H1 (cell line): Measurements from ENCODE around the gene SMARCAL1. TPM values are rescaled to one million over a fixed set of nuclear protein-coding genes. Genes with fewer than 3 reads are reported as not detected.

Experiments
- CTCF ChIA-PET: fragments of 300-600 bp; sonication (Branson Sonifier 250); formaldehyde crosslinking; loops from one replicate; lab custom pipeline; 2021; ENCODE audit not compliant: partially characterized antibody; lab: Charles Lee
- POLR2A ChIA-PET: fragments of 300-600 bp; sonication (Branson Sonifier 250); formaldehyde crosslinking; loops from one replicate; lab custom pipeline; 2021; ENCODE audit warnings: inconsistent platforms; ENCODE audit not compliant: partially characterized antibody; lab: Charles Lee
- DNase-seq, 2 experiments: peaks; one replicate each; pipeline versions ENCODE4 v3.0.0 to v3.0.0-alpha.2; 2010 to 2022; ENCODE audit warnings: low spot score in 2 of 2, low read depth in 1 of 2, mixed read lengths in 1 of 2
- FAIRE-seq: peaks from 2 replicates; lab custom pipeline; 2011; peaks lifted over from hg19 to GRCh38; lab: Jason Lieb, UNC
- H2AFZ ChIP-seq: 2 replicates; pipeline ENCODE4 v1.8.1; 2012; ENCODE audit warnings: low read length, inconsistent platforms
- H2AK5ac ChIP-seq: 2 replicates; pipeline ENCODE4 v1.6.1; 2013; ENCODE audit warnings: low read depth, low read length
- H2BK120ac ChIP-seq: replicated peaks from 2 replicates; pipeline ENCODE3; 2013; ENCODE audit warnings: low read depth, low read length, inconsistent platforms
- H2BK12ac ChIP-seq: 2 replicates; pipeline ENCODE4 v1.6.1; 2013; ENCODE audit warnings: low read depth, low read length
- H2BK15ac ChIP-seq: 2 replicates; pipeline ENCODE4 v1.6.1; 2013; ENCODE audit warnings: low read length
- H2BK20ac ChIP-seq: 2 replicates; pipeline ENCODE4 v1.6.1; 2013; ENCODE audit warnings: low read length
- H2BK5ac ChIP-seq: 2 replicates; pipeline ENCODE4 v1.6.1; 2013; ENCODE audit warnings: low read depth, low read length
- H3K14ac ChIP-seq: 2 replicates; pipeline ENCODE4 v1.6.1; 2013; ENCODE audit warnings: inconsistent platforms; ENCODE audit not compliant: insufficient read length
- H3K18ac ChIP-seq: 2 replicates; pipeline ENCODE4 v1.6.1; 2013; ENCODE audit warnings: low read length; ENCODE audit errors: extremely low read depth
- H3K23ac ChIP-seq: 2 replicates; pipeline ENCODE4 v1.6.1; 2013; ENCODE audit warnings: inconsistent platforms; ENCODE audit not compliant: insufficient read length
- H3K23me2 ChIP-seq: 2 replicates; pipeline ENCODE4 v1.6.1; 2013; ENCODE audit warnings: low read depth, low read length
- H3K27ac ChIP-seq: 2 replicates; pipeline ENCODE4 v1.6.1; 2011; ENCODE audit warnings: low read depth, low read length, inconsistent platforms
- H3K27me3 ChIP-seq, 4 experiments: replicated peaks in 1 of 4; 1 replicate in 1 of 4; 2 replicates in 3 of 4; pipeline versions ENCODE4 v1.6.1 to v1.8.1; 2011 to 2013; ENCODE audit warnings: low read length in 3 of 4, mild to moderate bottlenecking in 3 of 4, inconsistent platforms in 2 of 4, mixed read lengths in 2 of 4, moderate library complexity in 1 of 4; ENCODE audit not compliant: control insufficient read depth in 3 of 4, insufficient read depth in 3 of 4; ENCODE audit errors: extremely low read depth in 1 of 4
- H3K36me3 ChIP-seq, 4 experiments: 2 replicates each; pipeline versions ENCODE4 v1.6.1 to v1.8.1; 2011 to 2013; ENCODE audit warnings: mild to moderate bottlenecking in 4 of 4, low read length in 3 of 4, moderate library complexity in 2 of 4, control low read depth in 1 of 4, inconsistent platforms in 1 of 4; ENCODE audit not compliant: insufficient read depth in 4 of 4, control insufficient read depth in 2 of 4
- H3K4ac ChIP-seq: replicated peaks from 2 replicates; pipeline ENCODE3; 2013; ENCODE audit warnings: low read length, low read depth, mixed read lengths, inconsistent platforms; ENCODE audit not compliant: insufficient read length
- H3K4me1 ChIP-seq, 4 experiments: replicated peaks in 1 of 4; 1 replicate in 1 of 4; 2 replicates in 3 of 4; pipeline versions ENCODE4 v1.6.1 to v1.8.1; 2011 to 2013; ENCODE audit warnings: low read length in 3 of 4, inconsistent platforms in 2 of 4, mixed read lengths in 1 of 4; ENCODE audit not compliant: insufficient read depth in 4 of 4, control insufficient read depth in 3 of 4
- H3K4me2 ChIP-seq, 2 experiments: 2 replicates each; pipeline versions ENCODE4 v1.6.1 to v1.8.1; 2011 to 2013; ENCODE audit warnings: low read depth in 2 of 2, low read length in 2 of 2, control low read depth in 1 of 2, inconsistent platforms in 1 of 2, mild to moderate bottlenecking in 1 of 2; ENCODE audit not compliant: insufficient read depth in 1 of 2
- H3K4me3 ChIP-seq, 4 experiments: fragments of 200-600, 300-600 bp in 1 of 4; sonication (generic), shearing (Covaris generic), sonication (Bioruptor Twin) in 1 of 4; 2 replicates each; pipeline versions ENCODE4 v1.5.1 to v1.8.1; 2011 to 2016; ENCODE audit warnings: low read length in 4 of 4, low read depth in 3 of 4, control low read depth in 2 of 4, inconsistent platforms in 2 of 4, mild to moderate bottlenecking in 2 of 4, mixed read lengths in 1 of 4, moderate library complexity in 1 of 4; ENCODE audit not compliant: insufficient read depth in 2 of 4; ENCODE audit errors: extremely low read depth in 1 of 4
- H3K56ac ChIP-seq: replicated peaks from 2 replicates; pipeline ENCODE3; 2013; ENCODE audit warnings: low read depth, mild to moderate bottlenecking, mixed read lengths, low read length, inconsistent platforms; ENCODE audit not compliant: insufficient read length
- H3K79me1 ChIP-seq: 2 replicates; pipeline ENCODE4 v1.6.1; 2013; ENCODE audit warnings: low read depth, low read length, control low read depth
- H3K79me2 ChIP-seq, 2 experiments: 2 replicates each; pipeline versions ENCODE4 v1.6.1 to v1.8.1; 2012 to 2013; ENCODE audit warnings: low read length in 2 of 2, mild to moderate bottlenecking in 2 of 2, inconsistent platforms in 1 of 2; ENCODE audit not compliant: insufficient read depth in 2 of 2, control insufficient read depth in 1 of 2
- H3K9ac ChIP-seq, 4 experiments: replicated peaks in 1 of 4; 1 replicate in 1 of 4; 2 replicates in 3 of 4; pipeline versions ENCODE4 v1.6.1 to v1.8.1; 2011 to 2013; ENCODE audit warnings: low read depth in 3 of 4, low read length in 3 of 4, control low read depth in 2 of 4, mild to moderate bottlenecking in 2 of 4, moderate library complexity in 2 of 4, inconsistent platforms in 1 of 4; ENCODE audit errors: extremely low read depth in 1 of 4
- H3K9me3 ChIP-seq, 2 experiments: 2 replicates each; pipeline versions ENCODE4 v1.6.1 to v1.8.1; 2012 to 2013; ENCODE audit warnings: mild to moderate bottlenecking in 2 of 2, moderate library complexity in 2 of 2, control low read depth in 1 of 2, inconsistent platforms in 1 of 2, low read depth in 1 of 2, low read length in 1 of 2, mixed read lengths in 1 of 2; ENCODE audit not compliant: insufficient read depth in 2 of 2
- H4K20me1 ChIP-seq, 2 experiments: replicated peaks in 1 of 2; 2 replicates each; pipeline versions ENCODE3 to v1.8.1; 2011 to 2013; ENCODE audit warnings: inconsistent platforms in 2 of 2, low read length in 2 of 2, mild to moderate bottlenecking in 1 of 2; ENCODE audit not compliant: insufficient read depth in 2 of 2, control insufficient read depth in 1 of 2
- H4K5ac ChIP-seq: 2 replicates; pipeline ENCODE4 v1.6.1; 2013; ENCODE audit warnings: low read length, low read depth, mixed read lengths, inconsistent platforms; ENCODE audit not compliant: insufficient read length
- H4K8ac ChIP-seq: 2 replicates; pipeline ENCODE4 v1.8.0; 2013; ENCODE audit warnings: mild to moderate bottlenecking, moderate library complexity, low read length, inconsistent platforms; ENCODE audit not compliant: insufficient read depth; ENCODE audit errors: extremely low read depth
- H4K91ac ChIP-seq: replicated peaks from 2 replicates; pipeline ENCODE3; 2013; ENCODE audit warnings: low read length, mixed read lengths, inconsistent platforms; ENCODE audit not compliant: insufficient read length
- EP300 ChIP-seq, 2 experiments: IDR thresholded peaks; 1 replicate in 1 of 2; 2 replicates in 1 of 2; pipeline ENCODE4 v1.6.1; 2011 to 2012; ENCODE audit warnings: low read depth in 2 of 2, low read length in 2 of 2, mild to moderate bottlenecking in 2 of 2, borderline replicate concordance in 1 of 2, inconsistent platforms in 1 of 2, moderate library complexity in 1 of 2
- EZH2 ChIP-seq: fragments of 200-600 bp; sonication (generic); IDR thresholded peaks from 2 replicates; pipeline ENCODE4 v1.7.1; 2012; ENCODE audit warnings: low read depth, mild to moderate bottlenecking, moderate library complexity, low read length, inconsistent platforms; ENCODE audit not compliant: severe bottlenecking
- SIX5 ChIP-seq: IDR thresholded peaks from 2 replicates; pipeline ENCODE4 v1.6.1; 2011; ENCODE audit warnings: mild to moderate bottlenecking, low read depth, low read length
- SP2 ChIP-seq: IDR thresholded peaks from 2 replicates; pipeline ENCODE4 v1.6.1; 2012; ENCODE audit warnings: mild to moderate bottlenecking, low read length, inconsistent platforms
- WGBS, 2 experiments: shearing (Covaris generic) in 1 of 2; methylation state at CpG; one replicate each; pipeline versions ENCODE4 v1.1.6 to v1.1.7; 2013 to 2015; ENCODE audit warnings: low lambda C conversion rate in 2 of 2, mixed read lengths in 2 of 2, inconsistent platforms in 1 of 2, low coverage in 1 of 2, missing lambda C conversion rate in 1 of 2; ENCODE audit not compliant: insufficient replicate concordance in 2 of 2, insufficient coverage in 1 of 2, insufficient read length in 1 of 2; ENCODE audit errors: extremely low coverage in 1 of 2, missing lambda C conversion rate in 1 of 2; 5-methylcytosine and 5-hydroxymethylcytosine counted together
- polyA plus RNA-seq, 7 experiments: library from polyadenylated mRNA; depleted of rRNA in 3 of 7; stranded (reverse) in 5 of 7; unstranded in 2 of 7; fragments of >200 nt in 5 of 7; fragments of 200-250 nt in 2 of 7; gene quantifications; 1 replicate in 5 of 7; 2 replicates in 1 of 7; 4 replicates in 1 of 7; pipeline versions ENCODE4 v1.2.1 to v1.2.3, GENCODE V29; 2011 to 2013; ENCODE audit warnings: missing spikeins in 2 of 7, mixed read lengths in 2 of 7
- total RNA-seq: library from RNA; stranded (reverse); fragmentation: NEBNext Ultra II Directional; extraction: Animal tissue kit (Norgen Biotek cat#: 25700); gene quantifications from 2 replicates; pipeline ENCODE4 v1.2.1, GENCODE V29; 2021
- TF ChIP-seq, protein P1 (sequence below), 3 experiments: IDR thresholded peaks; 1 replicate in 2 of 3; 2 replicates in 1 of 3; pipeline versions ENCODE4 v1.5.1 to v1.6.1; 2011; ENCODE audit warnings: low read length in 3 of 3, mild to moderate bottlenecking in 3 of 3, inconsistent platforms in 2 of 3, low read depth in 1 of 3, moderate library complexity in 1 of 3; ENCODE audit not compliant: insufficient read depth in 1 of 3; ENCODE audit errors: control extremely low read depth in 1 of 3

SMARCAL1 gene
- total and polyA plus RNA-seq, 2 of the 8 experiments (the other 6 are each of a cell fraction or from before 2014, with no cell fraction given) = 17.6 to 17.9 TPM

DNA sequence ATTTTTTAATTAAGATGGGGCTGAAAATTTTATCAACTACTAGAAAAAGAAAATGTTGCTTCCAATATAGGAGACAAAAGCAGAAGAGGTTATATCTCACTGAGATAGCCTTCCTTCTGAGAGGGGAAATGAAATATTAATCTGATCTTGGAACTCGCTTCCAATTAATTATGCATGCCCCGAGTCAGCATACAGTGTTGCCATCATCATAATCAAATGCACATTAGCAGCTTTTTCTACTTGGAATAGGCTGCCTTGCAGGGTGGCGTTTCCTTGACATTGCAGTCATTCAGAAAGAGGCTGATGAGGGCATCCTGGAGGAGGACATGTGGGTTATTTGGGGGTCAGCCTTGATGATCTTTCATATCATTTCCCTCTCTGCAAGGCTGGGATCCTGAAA, 67.9 kb downstream of the SMARCAL1 start:
- H3K9me3 ChIP-seq = no peaks in the 10 kb centered on the region
- H3K79me1 ChIP-seq = no peaks in the 10 kb centered on the region
- peaks cover 0 to 2% of the 10 kb centered on the region in 2 experiments for H4K20me1 ChIP-seq
- H3K9ac ChIP-seq = no peak overlapping the region
- no peak overlapping the region for H3K4me3 ChIP-seq
- H3K27me3 ChIP-seq = no peaks in the 10 kb centered on the region; a peak in 1 of 7 replicates
- H2BK15ac ChIP-seq = no peak overlapping the region
- no peak overlapping the region for H2BK120ac ChIP-seq
- no peak overlapping the region for H3K14ac ChIP-seq
- H3K79me2 ChIP-seq = no peaks in the 10 kb centered on the region
- no peak overlapping the region for H2AFZ ChIP-seq
- H3K4me1 ChIP-seq = no peaks in the 10 kb centered on the region
- no peak for FAIRE-seq
- H2BK5ac ChIP-seq = no peak overlapping the region
- no peak for TF ChIP-seq EP300 (IDR thresholded peaks at IDR 0.05; ENCODE audit: borderline replicate concordance in 1 of 2, low read depth in 2 of 2, low read length in 2 of 2)
- TF ChIP-seq SIX5 = no peak
- TF ChIP-seq EZH2 = no peak
- TF ChIP-seq, protein P1, sequence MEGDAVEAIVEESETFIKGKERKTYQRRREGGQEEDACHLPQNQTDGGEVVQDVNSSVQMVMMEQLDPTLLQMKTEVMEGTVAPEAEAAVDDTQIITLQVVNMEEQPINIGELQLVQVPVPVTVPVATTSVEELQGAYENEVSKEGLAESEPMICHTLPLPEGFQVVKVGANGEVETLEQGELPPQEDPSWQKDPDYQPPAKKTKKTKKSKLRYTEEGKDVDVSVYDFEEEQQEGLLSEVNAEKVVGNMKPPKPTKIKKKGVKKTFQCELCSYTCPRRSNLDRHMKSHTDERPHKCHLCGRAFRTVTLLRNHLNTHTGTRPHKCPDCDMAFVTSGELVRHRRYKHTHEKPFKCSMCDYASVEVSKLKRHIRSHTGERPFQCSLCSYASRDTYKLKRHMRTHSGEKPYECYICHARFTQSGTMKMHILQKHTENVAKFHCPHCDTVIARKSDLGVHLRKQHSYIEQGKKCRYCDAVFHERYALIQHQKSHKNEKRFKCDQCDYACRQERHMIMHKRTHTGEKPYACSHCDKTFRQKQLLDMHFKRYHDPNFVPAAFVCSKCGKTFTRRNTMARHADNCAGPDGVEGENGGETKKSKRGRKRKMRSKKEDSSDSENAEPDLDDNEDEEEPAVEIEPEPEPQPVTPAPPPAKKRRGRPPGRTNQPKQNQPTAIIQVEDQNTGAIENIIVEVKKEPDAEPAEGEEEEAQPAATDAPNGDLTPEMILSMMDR (IDR thresholded peaks at IDR 0.05; ENCODE audit: control extremely low read depth in 1 of 3, insufficient read depth in 1 of 3, low read depth in 1 of 3, low read length in 3 of 3) = no peak
- no peak for TF ChIP-seq SP2
- no peak for DNase-seq
- CTCF ChIA-PET = no interaction called here
- H3K27ac ChIP-seq = no peak overlapping the region
- no peak overlapping the region for H3K4ac ChIP-seq
- no peaks in the 10 kb centered on the region for H3K23me2 ChIP-seq
- H3K36me3 ChIP-seq = peaks cover 0 to 14% (median 1%) of the 10 kb centered on the region in 4 experiments; a peak in 3 of 8 replicates
- no peak overlapping the region for H3K56ac ChIP-seq
- no peak overlapping the region for H3K18ac ChIP-seq
- no peak overlapping the region for H4K5ac ChIP-seq
- H3K4me2 ChIP-seq = no peak overlapping the region
- H2AK5ac ChIP-seq = no peak overlapping the region
- no peak overlapping the region for H2BK20ac ChIP-seq
- WGBS, 2 experiments = 90% methylated on average over 3 of the region's 3 CpGs; no CpG with 5 or more reads in 1 of the 2 experiments
- POLR2A ChIA-PET = no interaction called here
- no peak overlapping the region for H4K8ac ChIP-seq
- H4K91ac ChIP-seq = no peak overlapping the region
- H2BK12ac ChIP-seq = no peak overlapping the region
- H3K23ac ChIP-seq = no peak overlapping the region
